ENCODE data around the gene LSM6.

LSM6 gene

GRCh38 chr4:146158036-146158745, 17.3 kb upstream of the LSM6 start:
- H3K4me3 ChIP-seq (ENCODE audit: low read depth, low read length) = no peak overlapping the region
- no peak for TF ChIP-seq CTCF (IDR thresholded peaks at IDR 0.05; ENCODE audit: low read depth, low read length)
- H3K27me3 ChIP-seq (ENCODE audit: insufficient read depth, low read depth, severe bottlenecking) = no peaks in the 10 kb centered on the region
- peaks cover 11% of the 10 kb centered on the region for H3K9me3 ChIP-seq (ENCODE audit: severe bottlenecking)
- H3K36me3 ChIP-seq = no peaks in the 10 kb centered on the region
- H3K27ac ChIP-seq = no peak overlapping the region
- DNase-seq = no peak

- no peak for TF ChIP-seq CTCF (IDR thresholded peaks at IDR 0.05; ENCODE audit: low read depth, low read length)
- Histone ChIP-seq H3K27me3 (ENCODE audit: insufficient read depth, low read depth, severe bottlenecking) (no peaks in the 10 kb centered on the region), H3K36me3 (no peaks in the 10 kb centered on the region), H3K4me3 (ENCODE audit: low read depth, low read length) (no peak overlapping the region), H3K9me3 (ENCODE audit: severe bottlenecking) (peaks cover 11% of the 10 kb centered on the region), H3K27ac (no peak overlapping the region)
- no peak for DNase-seq
Observed at GRCh38 chr4:146159384-146160058, 16.0 kb upstream of the LSM6 start.

- H3K27me3 ChIP-seq (ENCODE audit: insufficient read depth, low read depth, severe bottlenecking) = no peaks in the 10 kb centered on the region
- no peak overlapping the region for H3K27ac ChIP-seq
- no peak for DNase-seq
- no peak overlapping the region for H3K4me3 ChIP-seq (ENCODE audit: low read depth, low read length)
- peaks cover 11% of the 10 kb centered on the region for H3K9me3 ChIP-seq (ENCODE audit: severe bottlenecking)
- H3K36me3 ChIP-seq = no peaks in the 10 kb centered on the region
- no peak for TF ChIP-seq CTCF (IDR thresholded peaks at IDR 0.05; ENCODE audit: low read depth, low read length)
Observed at GRCh38 chr4:146161243-146161642, 14.3 kb upstream of the LSM6 start.

- Histone ChIP-seq H3K9me3 (ENCODE audit: severe bottlenecking) (peaks cover 7% of the 10 kb centered on the region), H3K27ac (no peak overlapping the region), H3K27me3 (ENCODE audit: insufficient read depth, low read depth, severe bottlenecking) (no peaks in the 10 kb centered on the region), H3K36me3 (no peaks in the 10 kb centered on the region), H3K4me3 (ENCODE audit: low read depth, low read length) (no peak overlapping the region)
- DNase-seq = no peak
- no peak for TF ChIP-seq CTCF (IDR thresholded peaks at IDR 0.05; ENCODE audit: low read depth, low read length)
Observed at GRCh38 chr4:146165221-146165620, 10.3 kb upstream of the LSM6 start.

- H3K4me3 ChIP-seq (ENCODE audit: low read depth, low read length) = no peak overlapping the region
- no peaks in the 10 kb centered on the region for H3K27me3 ChIP-seq (ENCODE audit: insufficient read depth, low read depth, severe bottlenecking)
- no peak overlapping the region for H3K27ac ChIP-seq
- no peak for TF ChIP-seq CTCF (IDR thresholded peaks at IDR 0.05; ENCODE audit: low read depth, low read length)
- no peak for DNase-seq
- H3K36me3 ChIP-seq = no peaks in the 10 kb centered on the region
- H3K9me3 ChIP-seq (ENCODE audit: severe bottlenecking) = peaks cover 6% of the 10 kb centered on the region
Observed at GRCh38 chr4:146165840-146166239, 9.7 kb upstream of the LSM6 start.

Measured in WERI-Rb-1 (cell line).